Hematopoietic multipotent progenitor cell treated with erythropoietin and hydrocortisone succinate and interleukin-3 and kit ligand, for 15 days (in vitro differentiated cells): Measurements from ENCODE around the gene MARCHF11.

Experiments
- DNase-seq: peaks from one replicate; pipeline ENCODE4 v3.0.0-alpha.2; 2015; ENCODE audit warnings: low spot score

The MARCHF11 gene

DNA sequence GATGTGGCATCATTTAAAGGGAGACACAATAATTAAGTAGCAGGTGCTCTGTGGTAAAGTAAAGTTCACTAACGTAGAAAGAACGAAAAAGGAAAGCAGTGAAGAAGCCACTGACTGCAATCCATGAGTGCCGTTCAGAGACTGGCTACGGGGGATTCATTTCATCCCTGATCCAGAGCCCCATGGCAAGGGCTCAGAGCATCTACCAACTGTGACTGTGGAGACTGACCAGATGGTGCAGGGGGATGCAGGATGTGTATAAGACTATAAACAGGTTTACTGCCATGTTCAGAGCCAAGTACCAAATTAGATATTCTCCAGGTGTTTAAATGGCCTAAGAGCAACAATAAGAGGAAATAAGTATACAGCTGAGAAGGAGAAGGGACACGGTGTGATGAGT is 47.7 kb downstream of the MARCHF11 start:
- no peak for DNase-seq

GRCh38 chr5:16128944-16129343 is 50.6 kb downstream of the MARCHF11 start:
- DNase-seq = no peak

- DNase-seq = no peak
Measured at GRCh38 chr5:16127865-16128544, 51.6 kb downstream of the MARCHF11 start.

DNA sequence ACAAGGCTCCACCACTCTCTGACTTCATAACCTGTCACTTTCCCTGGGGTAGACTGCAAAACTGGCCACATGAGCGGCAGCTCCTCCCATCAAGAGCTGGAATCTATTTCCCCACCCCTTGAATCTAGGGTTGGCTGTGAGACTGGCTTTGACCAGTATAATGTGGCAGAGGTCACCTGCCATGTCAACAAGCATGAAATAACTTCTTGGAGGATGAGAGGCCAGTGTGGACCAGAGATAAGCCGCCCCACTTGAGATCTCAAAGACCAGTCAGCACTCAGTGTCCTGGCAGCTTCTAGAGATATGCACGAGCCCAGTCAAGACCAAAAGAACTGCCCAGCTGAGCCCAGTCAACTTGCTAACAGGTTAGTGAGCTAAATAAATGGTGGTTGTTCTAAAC is 59.0 kb downstream of the MARCHF11 start:
- no peak for DNase-seq

DNA sequence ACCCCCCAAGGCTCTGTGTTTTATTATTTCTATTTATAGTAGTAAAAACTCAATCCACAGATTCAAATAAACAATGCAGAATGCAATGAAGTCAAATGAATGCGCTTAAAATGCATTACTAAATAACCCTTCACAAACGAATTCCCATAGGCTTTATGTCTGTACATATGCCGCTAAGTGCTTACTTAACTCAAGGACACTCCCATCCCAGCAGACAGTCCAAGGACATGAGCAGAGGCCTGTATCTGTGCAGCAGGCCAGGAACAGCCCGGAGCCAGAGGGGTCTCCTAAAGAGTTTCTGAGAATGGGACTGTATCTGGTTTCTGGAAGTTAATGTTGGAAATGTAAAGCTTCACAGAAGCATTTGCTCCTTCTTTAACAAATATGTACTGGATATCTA is 59.8 kb downstream of the MARCHF11 start:
- DNase-seq = no peak

DNA sequence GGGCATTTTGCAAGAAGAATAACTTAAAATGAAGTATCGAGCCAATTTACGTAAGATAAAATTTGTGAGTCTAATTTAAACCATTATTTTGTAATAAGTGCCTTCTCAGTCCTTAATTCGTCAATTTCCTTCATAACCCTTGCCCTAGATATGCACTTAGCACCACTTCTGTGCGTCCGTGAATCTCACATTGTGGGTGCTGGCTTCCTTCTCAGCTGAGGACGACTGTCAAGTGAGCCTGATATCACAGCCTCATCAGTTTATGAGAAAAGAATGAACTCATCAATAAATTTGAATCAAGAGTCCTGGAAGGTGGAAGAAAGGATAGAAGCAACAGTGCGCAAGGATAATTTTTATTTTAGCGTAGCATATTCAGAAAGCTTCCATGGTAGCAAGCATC is 64.5 kb downstream of the MARCHF11 start:
- DNase-seq = no peak

DNA sequence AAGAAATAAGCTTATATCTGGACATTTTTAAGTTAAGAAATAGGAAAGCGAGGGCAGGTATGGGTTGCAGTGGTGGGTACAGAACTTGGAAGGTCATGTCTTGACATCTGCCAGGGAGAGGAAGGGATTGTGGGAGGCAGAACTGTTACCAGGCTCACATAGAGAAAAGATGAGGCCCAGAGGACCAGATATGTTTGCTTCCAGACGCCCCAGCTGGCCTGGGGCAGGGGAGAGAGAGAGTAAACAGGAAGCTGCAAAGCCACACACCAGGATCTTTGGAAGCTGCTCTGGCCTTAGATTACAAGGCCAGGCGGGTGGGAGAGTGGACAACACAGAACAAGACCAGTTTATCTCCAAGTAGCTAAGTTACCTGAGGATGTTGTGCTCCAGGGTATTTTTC is 71.2 kb downstream of the MARCHF11 start:
- DNase-seq = no peak

GRCh38 chr5:16104961-16105360 is 74.6 kb downstream of the MARCHF11 start:
- DNase-seq = no peak

DNA sequence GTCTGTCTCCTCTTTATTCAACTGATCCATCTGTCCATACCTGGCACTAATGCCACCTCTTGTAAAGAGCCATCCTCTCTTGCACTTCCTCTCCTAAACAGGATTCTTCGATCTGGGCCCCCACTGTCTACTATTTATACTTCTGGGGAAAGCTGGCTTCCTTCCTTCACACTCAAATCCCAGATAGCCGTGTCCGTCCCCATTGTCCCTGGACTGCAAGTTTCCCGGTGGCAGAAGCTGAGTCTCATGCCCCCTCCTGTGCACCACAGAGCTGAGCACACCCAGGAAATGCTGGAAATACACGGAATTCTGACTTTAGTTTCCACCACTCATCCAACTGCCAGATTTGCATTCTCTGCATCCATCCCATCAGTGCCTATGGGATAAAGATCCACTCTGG is 84.0 kb downstream of the MARCHF11 start:
- no peak for DNase-seq

DNA sequence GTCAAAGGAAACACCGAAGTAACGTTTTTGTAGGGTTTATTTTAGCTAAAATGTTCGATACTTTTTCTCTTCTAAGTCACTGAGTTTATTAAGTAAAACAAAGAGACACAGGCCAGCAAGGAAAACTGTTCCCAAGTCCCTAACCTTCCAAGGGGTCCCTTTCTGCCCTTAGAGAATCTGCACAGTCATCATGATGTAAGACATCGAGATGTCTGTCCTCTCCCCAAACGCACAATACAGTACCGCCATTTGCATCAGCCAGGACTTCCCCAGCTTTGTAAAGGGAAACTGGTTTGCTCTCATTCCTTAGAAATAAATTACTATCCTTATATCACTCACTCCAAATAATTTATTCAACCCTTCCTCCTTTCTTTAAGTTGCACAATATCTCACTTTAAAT is 89.3 kb downstream of the MARCHF11 start:
- DNase-seq = no peak

GRCh38 chr5:16082982-16083381 is 96.6 kb downstream of the MARCHF11 start:
- no peak for DNase-seq

GRCh38 chr5:16082053-16082452 is 97.5 kb downstream of the MARCHF11 start:
- DNase-seq = no peak

GRCh38 chr5:16081376-16081955 is 98.1 kb downstream of the MARCHF11 start:
- no peak for DNase-seq

- no peak for DNase-seq
Measured at GRCh38 chr5:16076657-16077056, 102.9 kb downstream of the MARCHF11 start.

DNA sequence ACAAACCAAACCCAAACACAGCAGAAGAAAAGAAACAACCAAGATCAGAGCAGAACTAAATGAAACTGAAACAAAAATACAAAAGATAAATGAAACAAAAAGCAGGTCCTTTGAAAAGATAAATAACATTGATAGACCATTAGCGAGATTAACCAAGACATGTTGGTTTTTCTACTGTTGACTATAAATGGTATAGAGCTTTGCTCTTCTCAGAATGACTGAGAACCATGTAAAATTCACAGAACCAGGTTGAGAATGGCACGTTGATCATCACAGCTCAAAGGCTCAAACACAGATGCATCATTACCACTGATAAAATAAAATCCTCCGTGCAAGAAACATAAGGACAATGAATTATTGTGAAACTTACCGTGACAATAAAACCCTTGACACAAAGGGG is 105.2 kb downstream of the MARCHF11 start:
- no peak for DNase-seq

DNA sequence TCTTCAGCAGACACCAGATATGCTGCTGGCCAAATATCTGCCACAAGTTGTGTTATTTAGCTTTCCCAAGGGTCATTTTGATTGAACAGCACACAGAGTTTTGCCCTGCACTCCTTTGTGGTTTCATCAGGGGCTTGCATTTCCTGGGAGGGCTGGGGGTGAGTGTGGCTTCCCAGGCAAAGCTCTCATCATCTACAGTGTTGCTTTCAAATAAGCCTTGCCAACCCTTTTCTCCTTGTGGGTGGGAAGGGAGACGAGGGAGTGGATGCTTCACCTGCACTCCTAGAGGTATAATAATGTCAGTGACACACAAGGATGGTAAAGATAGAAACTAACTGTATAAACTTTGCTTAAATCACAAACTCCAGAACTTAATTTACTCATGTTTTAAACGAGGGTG is 107.0 kb downstream of the MARCHF11 start:
- DNase-seq = no peak

DNA sequence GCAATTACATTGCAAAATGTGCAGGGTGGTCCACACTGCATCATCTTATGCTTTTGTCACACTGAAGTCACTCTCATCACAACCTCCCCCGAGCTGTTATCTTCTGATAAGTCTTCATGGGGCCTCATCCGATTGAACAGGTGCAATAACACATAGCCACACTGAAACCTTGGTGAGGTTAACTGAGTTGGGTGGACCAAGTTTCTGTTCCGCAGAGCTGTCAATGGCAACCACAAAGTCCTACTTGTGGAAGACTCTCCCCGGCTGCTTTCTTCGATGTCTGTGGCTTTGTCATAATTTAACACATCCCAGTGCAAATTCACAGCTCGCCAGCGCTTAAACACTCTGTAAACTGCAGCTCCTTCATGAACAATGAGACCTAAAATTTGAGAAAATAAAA is 112.2 kb downstream of the MARCHF11 start:
- no peak for DNase-seq

DNA sequence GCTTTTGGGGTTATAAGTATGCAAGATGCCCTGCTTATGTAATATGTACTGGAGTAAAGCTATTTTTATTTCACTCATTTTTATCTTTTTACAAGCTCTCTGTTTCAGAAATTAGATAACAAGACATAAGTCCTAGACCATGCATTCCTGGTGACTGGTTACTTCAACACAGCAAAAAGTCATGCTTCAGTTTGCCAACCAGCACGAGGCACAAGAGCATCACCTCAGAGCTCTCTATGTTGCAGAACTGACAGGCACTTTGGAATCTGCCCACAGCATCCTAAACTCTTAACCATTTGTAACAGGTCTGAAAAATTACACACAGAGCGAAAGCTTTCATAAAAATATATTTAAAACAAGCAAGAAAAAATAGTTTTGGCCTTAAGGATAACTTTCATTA is 112.8 kb downstream of the MARCHF11 start:
- DNase-seq = no peak

DNA sequence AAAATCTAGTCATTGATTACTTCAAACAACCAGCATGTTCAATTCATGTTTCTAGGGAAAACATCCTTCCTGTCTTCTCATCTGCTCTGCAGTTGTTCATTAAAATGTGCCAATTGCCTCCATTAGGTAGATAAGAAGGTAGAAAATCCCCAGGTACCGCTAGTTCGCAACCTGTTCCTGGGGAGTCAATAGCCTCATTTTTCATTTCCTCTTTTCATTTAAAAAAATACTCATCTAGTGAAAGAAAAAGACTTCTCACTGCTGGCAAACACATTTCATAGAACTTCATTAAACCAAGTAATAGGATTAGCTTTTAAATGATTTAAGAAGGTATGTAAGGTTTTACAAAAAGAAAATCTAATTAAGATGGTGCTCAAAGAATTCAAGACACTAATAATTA is 113.3 kb downstream of the MARCHF11 start:
- no peak for DNase-seq

GRCh38 chr5:16065831-16066230 is 113.8 kb downstream of the MARCHF11 start:
- no peak for DNase-seq

GRCh38 chr5:16064135-16064893 is 115.3 kb downstream of the MARCHF11 start:
- DNase-seq = no peak

- no peak for DNase-seq
Measured at GRCh38 chr5:16061163-16061562, 118.4 kb downstream of the MARCHF11 start.

- no peak for DNase-seq
Measured at GRCh38 chr5:16057277-16057676, 122.3 kb downstream of the MARCHF11 start.
